H9 (cell line): Measurements from ENCODE around the gene SGCD. TPM values are rescaled to one million over a fixed set of nuclear protein-coding genes. Genes with fewer than 3 reads are reported as not detected.

Source experiments
- DNase-seq: peaks from one replicate; pipeline ENCODE4 v3.0.0-alpha.2; 2017
- H2AFZ ChIP-seq: one replicate; pipeline ENCODE4 v1.6.1; 2013; ENCODE audit warnings: mild to moderate bottlenecking, low read length, control low read depth, moderate library complexity
- H2AK5ac ChIP-seq: 2 replicates; pipeline ENCODE4 v1.6.1; 2013; ENCODE audit warnings: low read length, control low read depth, mixed read lengths; ENCODE audit not compliant: insufficient read length
- H2BK120ac ChIP-seq: one replicate; pipeline ENCODE4 v1.6.1; 2013; ENCODE audit warnings: low read depth, mild to moderate bottlenecking, low read length, control low read depth, inconsistent platforms; ENCODE audit not compliant: poor library complexity, severe bottlenecking
- H2BK12ac ChIP-seq: 2 replicates; pipeline ENCODE4 v1.6.1; 2013; ENCODE audit warnings: low read length, control low read depth, mixed read lengths, low read depth; ENCODE audit not compliant: insufficient read length
- H2BK15ac ChIP-seq: 2 replicates; pipeline ENCODE4 v1.6.1; 2013; ENCODE audit warnings: low read depth, low read length, control low read depth
- H2BK20ac ChIP-seq: one replicate; pipeline ENCODE4 v1.6.1; 2013; ENCODE audit warnings: low read depth, mild to moderate bottlenecking, low read length, control low read depth, inconsistent platforms; ENCODE audit not compliant: poor library complexity, severe bottlenecking
- H2BK5ac ChIP-seq: 2 replicates; pipeline ENCODE4 v1.6.1; 2013; ENCODE audit warnings: low read length, control low read depth, mixed read lengths; ENCODE audit not compliant: insufficient read length
- H3K14ac ChIP-seq: 2 replicates; pipeline ENCODE4 v1.6.1; 2013; ENCODE audit warnings: low read length, control low read depth; ENCODE audit not compliant: insufficient read depth
- H3K18ac ChIP-seq: 2 replicates; pipeline ENCODE4 v1.6.1; 2013; ENCODE audit warnings: low read depth, mild to moderate bottlenecking, mixed read lengths, low read length, control low read depth; ENCODE audit not compliant: insufficient read length
- H3K23ac ChIP-seq: 2 replicates; pipeline ENCODE4 v1.6.1; 2013; ENCODE audit warnings: low read length, control low read depth, mixed read lengths, low read depth; ENCODE audit not compliant: insufficient read length
- H3K23me2 ChIP-seq: 2 replicates; pipeline ENCODE4 v1.6.1; 2013; ENCODE audit warnings: low read depth, mild to moderate bottlenecking, mixed read lengths, low read length, control low read depth; ENCODE audit not compliant: insufficient read length, poor library complexity, severe bottlenecking
- H3K27ac ChIP-seq: 2 replicates; pipeline ENCODE4 v1.5.1; 2013; ENCODE audit warnings: low read length, control low read depth, mixed read lengths, low read depth; ENCODE audit not compliant: insufficient read length
- H3K27me3 ChIP-seq: 2 replicates; pipeline ENCODE4 v1.6.1; 2013; ENCODE audit warnings: low read length, control low read depth, inconsistent platforms; ENCODE audit not compliant: insufficient read depth
- H3K4ac ChIP-seq: 2 replicates; pipeline ENCODE4 v1.6.1; 2013; ENCODE audit warnings: low read depth, mild to moderate bottlenecking, control low read depth, inconsistent platforms, low read length, moderate library complexity
- H3K4me1 ChIP-seq: 2 replicates; pipeline ENCODE4 v1.6.1; 2013; ENCODE audit warnings: low read length, control low read depth, inconsistent platforms; ENCODE audit not compliant: insufficient read depth
- H3K4me2 ChIP-seq: 2 replicates; pipeline ENCODE4 v1.6.1; 2013; ENCODE audit warnings: low read length, control low read depth, mixed read lengths; ENCODE audit not compliant: insufficient read length, insufficient read depth
- H3K56ac ChIP-seq: 2 replicates; pipeline ENCODE4 v1.6.1; 2013; ENCODE audit warnings: low read depth, mild to moderate bottlenecking, mixed read lengths, low read length, control low read depth; ENCODE audit not compliant: insufficient read length
- H3K79me1 ChIP-seq: 2 replicates; pipeline ENCODE4 v1.6.1; 2013; ENCODE audit warnings: low read depth, mild to moderate bottlenecking, moderate library complexity, low read length, control low read depth, inconsistent platforms; ENCODE audit not compliant: insufficient read depth, poor library complexity, severe bottlenecking
- H3K79me2 ChIP-seq: 2 replicates; pipeline ENCODE4 v1.6.1; 2013; ENCODE audit warnings: low read length, control low read depth, inconsistent platforms; ENCODE audit not compliant: insufficient read depth
- H3K9ac ChIP-seq: 2 replicates; pipeline ENCODE4 v1.6.1; 2013; ENCODE audit warnings: low read length, control low read depth, mixed read lengths; ENCODE audit not compliant: insufficient read length; ENCODE audit errors: extremely low read depth
- H3K9me3 ChIP-seq: one replicate; pipeline ENCODE4 v1.6.1; 2013; ENCODE audit warnings: low read depth, low read length, inconsistent platforms; ENCODE audit not compliant: control insufficient read depth
- H3T11ph ChIP-seq: one replicate; pipeline ENCODE4 v1.6.1; 2013; ENCODE audit warnings: mild to moderate bottlenecking, low read length, control low read depth, inconsistent platforms
- H4K20me1 ChIP-seq: one replicate; pipeline ENCODE4 v1.6.1; 2013; ENCODE audit not compliant: control insufficient read depth, insufficient read length, insufficient read depth
- H4K5ac ChIP-seq: 2 replicates; pipeline ENCODE4 v1.6.1; 2013; ENCODE audit warnings: low read depth, mild to moderate bottlenecking, mixed read lengths, low read length, control low read depth; ENCODE audit not compliant: insufficient read length
- H4K8ac ChIP-seq: replicated peaks from 2 replicates; pipeline ENCODE4 v1.6.1; 2013; ENCODE audit warnings: low read length, control low read depth, mixed read lengths, low read depth; ENCODE audit not compliant: insufficient read length
- H4K91ac ChIP-seq: 2 replicates; pipeline ENCODE4 v1.6.1; 2013; ENCODE audit warnings: low read depth, mild to moderate bottlenecking, moderate library complexity, mixed read lengths, low read length, control low read depth; ENCODE audit not compliant: insufficient read length
- H3K27ac Mint-ChIP-seq, 3 experiments: 2 replicates in 2 of 3; 3 replicates in 1 of 3; pipeline ENCODE4 v1.8.0; 2020 to 2021; ENCODE audit warnings: mixed read lengths in 3 of 3, mild to moderate bottlenecking in 1 of 3, moderate library complexity in 1 of 3
- H3K27me3 Mint-ChIP-seq: 2 replicates; pipeline ENCODE4 v1.8.0; 2021; ENCODE audit warnings: low read depth, mild to moderate bottlenecking, moderate library complexity, mixed read lengths
- H3K36me3 Mint-ChIP-seq, 3 experiments: 2 replicates in 2 of 3; 3 replicates in 1 of 3; pipeline ENCODE4 v1.8.0; 2020 to 2021; ENCODE audit warnings: low read depth in 3 of 3, mixed read lengths in 3 of 3; ENCODE audit not compliant: insufficient read depth in 1 of 3
- H3K4me1 Mint-ChIP-seq, 2 experiments: 2 replicates each; pipeline ENCODE4 v1.8.0; 2020; ENCODE audit warnings: mixed read lengths in 2 of 2
- H3K4me3 Mint-ChIP-seq, 2 experiments: 2 replicates in 1 of 2; 3 replicates in 1 of 2; pipeline ENCODE4 v1.8.0; 2020 to 2021; ENCODE audit warnings: mild to moderate bottlenecking in 2 of 2, mixed read lengths in 2 of 2, moderate library complexity in 1 of 2
- H3K9me3 Mint-ChIP-seq, 2 experiments: 2 replicates in 1 of 2; 3 replicates in 1 of 2; pipeline ENCODE4 v1.8.0; 2020; ENCODE audit warnings: mild to moderate bottlenecking in 2 of 2, mixed read lengths in 2 of 2, moderate library complexity in 1 of 2
- WGBS: extraction: QIAGEN DNeasy Blood & Tissue Kit; methylation state at CpG from one replicate; pipeline ENCODE4 v1.1.7; 2013; ENCODE audit warnings: missing lambda C conversion rate, low lambda C conversion rate, mixed read lengths; ENCODE audit not compliant: insufficient read length; ENCODE audit errors: extremely low coverage; 5-methylcytosine and 5-hydroxymethylcytosine counted together
- total RNA-seq: library from RNA; stranded (reverse); gene quantifications from 2 replicates; pipeline ENCODE4 v1.2.1, GENCODE V29; 2021
- TF ChIP-seq, protein P1 (sequence below): fragments of 200-600 bp; sonication (generic); conservative IDR thresholded peaks from 3 replicates; pipeline ENCODE4 v1.8.0; 2021; ENCODE audit warnings: antibody characterized with exemption, mild to moderate bottlenecking

The SGCD gene
- total RNA-seq, 1 experiment from 2014 or later, result 0.11 TPM

- Histone ChIP-seq H2BK15ac (no peak overlapping the region), H4K8ac (no peak overlapping the region), H3K27me3 (no peaks in the 10 kb centered on the region), H3T11ph (no peak overlapping the region), H4K5ac (no peak overlapping the region), H3K18ac (no peak overlapping the region), H3K4me2 (no peak overlapping the region), H4K20me1 (no peaks in the 10 kb centered on the region), H3K23ac (no peak overlapping the region), H3K27ac (no peak overlapping the region), H3K79me2 (no peaks in the 10 kb centered on the region), H4K91ac (no peak overlapping the region), H3K14ac (no peak overlapping the region), H2AK5ac (no peak overlapping the region), H3K4me1 (no peaks in the 10 kb centered on the region), H3K9me3 (no peaks in the 10 kb centered on the region), H3K56ac (no peak overlapping the region), H2BK120ac (no peak overlapping the region), H2BK20ac (no peak overlapping the region), H3K4ac (no peak overlapping the region), H3K9ac (no peak overlapping the region), H3K23me2 (no peaks in the 10 kb centered on the region), H2BK5ac (no peak overlapping the region), H2BK12ac (no peak overlapping the region), H3K79me1 (no peaks in the 10 kb centered on the region), H2AFZ (no peak overlapping the region)
- no CpG with 5 or more reads among the region's 3 CpGs for WGBS
- TF ChIP-seq, protein P1, sequence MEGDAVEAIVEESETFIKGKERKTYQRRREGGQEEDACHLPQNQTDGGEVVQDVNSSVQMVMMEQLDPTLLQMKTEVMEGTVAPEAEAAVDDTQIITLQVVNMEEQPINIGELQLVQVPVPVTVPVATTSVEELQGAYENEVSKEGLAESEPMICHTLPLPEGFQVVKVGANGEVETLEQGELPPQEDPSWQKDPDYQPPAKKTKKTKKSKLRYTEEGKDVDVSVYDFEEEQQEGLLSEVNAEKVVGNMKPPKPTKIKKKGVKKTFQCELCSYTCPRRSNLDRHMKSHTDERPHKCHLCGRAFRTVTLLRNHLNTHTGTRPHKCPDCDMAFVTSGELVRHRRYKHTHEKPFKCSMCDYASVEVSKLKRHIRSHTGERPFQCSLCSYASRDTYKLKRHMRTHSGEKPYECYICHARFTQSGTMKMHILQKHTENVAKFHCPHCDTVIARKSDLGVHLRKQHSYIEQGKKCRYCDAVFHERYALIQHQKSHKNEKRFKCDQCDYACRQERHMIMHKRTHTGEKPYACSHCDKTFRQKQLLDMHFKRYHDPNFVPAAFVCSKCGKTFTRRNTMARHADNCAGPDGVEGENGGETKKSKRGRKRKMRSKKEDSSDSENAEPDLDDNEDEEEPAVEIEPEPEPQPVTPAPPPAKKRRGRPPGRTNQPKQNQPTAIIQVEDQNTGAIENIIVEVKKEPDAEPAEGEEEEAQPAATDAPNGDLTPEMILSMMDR, result no peak
- no peaks in the 10 kb centered on the region for H3K27me3 Mint-ChIP-seq
- H3K27ac Mint-ChIP-seq, result no peak overlapping the region
- no peak for DNase-seq
- no peak overlapping the region for H3K4me3 Mint-ChIP-seq
- H3K36me3 Mint-ChIP-seq, result no peaks in the 10 kb centered on the region
- H3K4me1 Mint-ChIP-seq, result peaks cover 0 to 6% of the 10 kb centered on the region in 2 experiments; a peak in 1 of 4 replicates
- H3K9me3 Mint-ChIP-seq, result no peaks in the 10 kb centered on the region
Observed at GRCh38 chr5:156753846-156754245, 426.9 kb downstream of the SGCD start.
